CD4-positive, alpha-beta T cell treated with Interleukin-10 for 1 hour (primary cell): Measurements from ENCODE around the gene TMEM120B.
A peak's percentile ranks its signal among the peaks of the same experiment; 100 is the strongest.
"Not testable (repeated sequence)": the region's sequence is repeated elsewhere in the genome, so short reads cannot be mapped to it uniquely, and the experiment has no call there.

ENCODE experiments used
- DNase-seq: peaks from one replicate; pipeline ENCODE4 v3.0.0-alpha.2; 2020

The TMEM120B gene

DNA sequence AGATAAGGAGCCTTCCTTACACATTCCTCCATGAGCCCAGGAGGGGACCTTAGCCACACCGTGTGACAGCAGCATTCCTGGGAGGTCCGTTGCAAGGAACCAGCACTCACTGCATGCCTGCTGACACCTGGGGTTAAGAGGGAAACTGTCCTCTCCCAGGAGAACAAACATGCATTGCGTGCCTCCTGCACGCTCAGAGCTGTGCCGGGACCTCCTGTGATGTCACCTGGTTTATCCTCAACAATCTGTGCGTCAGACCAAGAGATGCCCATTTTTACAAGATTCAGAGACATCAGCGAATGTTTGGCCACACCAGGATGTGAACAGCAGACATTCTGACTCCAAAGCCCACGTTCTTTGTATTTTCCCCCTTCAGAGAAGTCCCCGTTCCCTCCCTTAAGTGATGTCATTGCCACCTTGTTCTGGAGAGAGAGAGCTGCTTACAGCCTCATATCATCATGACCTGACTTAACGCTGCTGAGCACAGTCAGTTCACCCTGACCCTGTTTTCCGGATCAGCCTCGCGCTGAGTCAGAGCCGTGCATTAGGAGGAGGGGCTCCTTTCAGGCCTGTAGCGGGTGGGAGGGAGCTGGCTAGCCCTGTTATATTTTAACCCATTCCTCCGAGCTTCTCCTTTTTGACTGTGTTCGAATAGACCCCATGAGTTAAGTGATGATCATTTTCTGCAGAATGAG, 36.2 kb downstream of the TMEM120B start:
- DNase-seq: no peak

- no peak for DNase-seq
These were observed 36.7 kb downstream of the TMEM120B start for GRCh38 chr12:121749267-121749666.

DNA sequence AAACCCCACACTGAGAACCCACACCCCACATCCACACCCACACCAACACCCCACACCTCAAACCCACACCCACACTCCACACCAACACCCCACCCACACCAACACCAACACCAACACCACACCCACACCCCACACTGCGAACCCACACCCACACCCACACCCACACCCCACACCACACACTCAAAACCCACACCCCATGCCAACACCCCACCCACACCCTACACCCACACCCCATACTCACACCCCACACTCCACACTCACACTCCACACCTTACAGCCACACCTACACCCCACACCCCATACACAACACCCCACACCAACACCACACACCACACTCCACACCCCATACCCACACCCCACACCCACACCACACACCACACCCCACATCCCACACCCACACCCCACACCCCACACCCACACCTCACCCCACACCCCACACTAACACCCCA, 38.0 kb downstream of the TMEM120B start:
- DNase-seq: peak; percentile 51

- peak; percentile 47 for DNase-seq
These were observed 38.5 kb downstream of the TMEM120B start for GRCh38 chr12:121751034-121751433.

- no peak for DNase-seq
These were observed 39.3 kb downstream of the TMEM120B start for GRCh38 chr12:121751749-121752351.

DNA sequence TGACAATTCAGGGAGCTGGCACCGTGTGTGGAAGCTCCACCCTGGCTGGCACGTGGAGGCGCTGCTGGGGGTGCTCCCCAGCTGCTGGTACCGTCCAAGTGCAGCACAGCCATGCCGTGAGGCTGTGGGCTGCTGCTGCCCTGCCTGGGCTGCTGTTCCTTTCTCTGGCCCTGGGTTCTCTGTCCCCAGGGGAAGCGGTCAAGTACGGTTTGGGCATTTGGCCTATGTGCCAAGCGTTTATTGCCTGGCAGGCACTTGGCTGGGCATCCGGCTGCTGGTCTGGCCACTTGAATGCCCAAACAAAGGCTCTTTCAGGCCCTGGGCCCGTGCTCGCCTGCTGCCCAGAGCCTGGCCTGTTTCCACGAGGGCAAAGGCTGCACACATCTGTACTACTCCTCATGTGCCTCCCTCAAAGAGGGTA, 41.3 kb downstream of the TMEM120B start:
- no peak for DNase-seq

DNA sequence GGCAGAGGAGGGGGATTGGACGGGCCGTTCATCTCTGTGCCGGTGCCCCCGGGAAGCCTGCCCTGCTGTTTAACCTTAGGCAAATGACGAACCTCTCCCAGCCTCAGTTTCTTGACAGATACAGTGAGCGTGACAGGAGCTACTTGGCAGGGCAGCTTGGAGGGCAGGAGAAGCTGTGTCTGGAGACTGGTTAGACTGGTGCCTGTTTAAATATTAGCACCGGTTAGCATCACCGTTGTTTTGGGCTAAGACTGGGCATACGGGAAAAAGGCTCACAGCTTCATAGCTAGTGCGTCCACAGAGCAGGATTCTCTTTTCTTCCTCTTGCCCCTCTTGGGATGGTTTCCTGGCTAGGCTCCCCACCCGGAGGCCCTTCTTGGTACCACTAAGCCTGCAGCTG, 42.3 kb downstream of the TMEM120B start:
- no peak for DNase-seq

DNA sequence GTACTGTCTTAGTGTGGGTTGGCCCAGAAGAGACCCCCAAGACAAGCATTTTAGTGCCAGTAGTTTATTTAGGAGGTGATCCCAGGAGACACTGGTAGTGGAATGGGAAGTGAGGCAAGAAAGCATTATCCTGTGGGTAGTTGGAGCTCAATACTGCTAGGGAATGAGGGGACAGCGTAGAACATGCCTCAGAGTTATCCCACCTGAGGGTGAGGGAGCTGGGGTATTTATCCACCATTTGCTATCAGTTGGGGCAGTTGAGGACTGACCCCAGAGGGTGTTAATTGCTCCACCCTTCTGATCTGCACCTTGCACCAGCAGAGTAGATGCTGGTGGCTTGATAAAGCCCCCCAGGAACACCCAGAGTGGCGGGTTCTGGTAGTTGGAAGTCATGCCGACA, 43.0 kb downstream of the TMEM120B start:
- no peak for DNase-seq

GRCh38 chr12:121758536-121758935, 46.0 kb downstream of the TMEM120B start:
- DNase-seq: not testable (repeated sequence)

DNA sequence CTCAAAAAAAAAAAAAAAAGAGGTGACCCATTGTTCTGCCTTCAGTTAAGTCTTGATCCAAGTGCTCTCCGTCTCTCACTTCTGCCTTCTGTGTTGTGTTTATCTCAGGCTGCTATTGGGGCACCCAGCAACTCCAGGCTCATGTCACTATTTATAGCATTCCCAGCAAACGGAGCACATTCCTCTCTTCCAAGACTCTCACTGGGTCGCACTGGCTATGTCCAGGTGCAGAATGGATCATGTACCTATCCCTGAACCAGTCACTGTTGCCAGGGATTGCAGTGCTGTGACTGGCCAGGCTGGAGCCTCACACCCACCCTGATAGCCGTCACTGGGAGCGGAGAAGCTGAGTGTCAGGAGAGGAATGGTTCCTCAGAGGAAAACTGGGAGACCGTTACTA, 49.7 kb downstream of the TMEM120B start:
- DNase-seq: no peak

- DNase-seq: no peak
These were observed 52.3 kb downstream of the TMEM120B start for GRCh38 chr12:121764808-121765207.

DNA sequence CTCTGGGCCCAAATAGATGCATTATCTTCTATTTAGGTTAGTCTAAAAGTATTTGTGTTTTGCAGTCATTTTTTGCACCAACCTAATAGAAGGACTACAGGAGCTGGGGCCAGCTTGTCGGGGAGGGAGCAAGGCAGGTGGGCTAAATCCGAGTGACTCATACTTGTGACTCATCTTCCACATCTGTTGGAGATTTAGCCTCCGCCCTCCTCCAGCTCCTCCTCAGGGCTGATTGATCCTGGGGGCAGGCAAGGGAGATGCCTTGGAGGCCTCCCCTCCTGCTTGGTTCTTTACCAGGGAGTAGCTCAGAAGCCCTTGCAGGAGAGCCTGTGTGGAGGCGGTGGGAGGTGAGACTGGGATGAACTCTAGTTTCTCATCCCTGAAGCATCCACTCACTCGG, 53.0 kb downstream of the TMEM120B start:
- DNase-seq: no peak

- no peak for DNase-seq
These were observed 53.9 kb downstream of the TMEM120B start for GRCh38 chr12:121766290-121767039.

GRCh38 chr12:121767525-121768016, 55.0 kb downstream of the TMEM120B start:
- no peak for DNase-seq

DNA sequence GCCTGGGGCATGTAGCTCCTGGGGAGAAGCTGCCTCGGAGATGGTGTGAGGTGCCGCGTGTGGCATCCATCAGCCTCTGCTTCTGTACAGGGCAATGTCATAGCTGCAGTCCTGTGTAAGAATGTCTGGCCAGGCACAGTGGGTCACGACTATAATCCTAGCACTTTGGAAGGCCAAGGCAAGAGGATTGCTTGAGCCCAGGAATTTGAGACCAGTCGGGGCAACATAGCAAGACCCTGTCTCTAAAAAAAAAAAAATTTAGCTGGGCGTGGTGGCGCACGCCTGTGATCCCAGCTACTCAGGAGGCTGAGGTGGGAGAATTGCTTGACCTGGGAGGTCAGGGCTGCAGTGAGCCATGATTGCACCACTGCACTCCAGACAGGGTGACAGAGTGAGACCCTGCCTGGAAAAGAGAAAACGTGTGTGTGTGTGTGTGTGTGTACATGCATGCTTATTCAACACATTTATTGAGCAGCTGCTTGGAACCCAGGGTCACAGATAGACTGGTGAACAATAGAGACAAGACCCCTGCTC, 56.8 kb downstream of the TMEM120B start:
- no peak for DNase-seq

GRCh38 chr12:121769831-121770301, 57.3 kb downstream of the TMEM120B start:
- no peak for DNase-seq

DNA sequence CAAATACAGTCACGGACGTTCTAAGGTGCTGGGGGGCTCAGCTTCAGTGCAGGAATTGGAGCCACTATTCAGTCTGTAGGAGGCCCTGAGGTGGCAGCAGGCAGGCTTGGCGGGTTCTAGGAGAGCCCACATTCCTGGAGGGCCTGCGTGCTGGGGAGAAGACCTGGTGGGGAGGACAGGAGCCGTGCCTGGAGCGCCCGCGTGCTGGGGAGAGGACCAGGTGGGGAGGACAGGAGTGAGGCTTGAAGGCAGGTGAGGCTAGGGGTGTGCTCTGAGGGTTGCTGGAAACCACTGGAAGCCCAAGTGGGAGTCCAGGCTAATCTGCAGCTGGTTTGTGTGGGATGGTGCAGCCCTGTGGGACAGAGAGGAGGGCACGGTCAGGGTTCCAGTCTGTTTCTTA, 57.8 kb downstream of the TMEM120B start:
- DNase-seq: no peak

DNA sequence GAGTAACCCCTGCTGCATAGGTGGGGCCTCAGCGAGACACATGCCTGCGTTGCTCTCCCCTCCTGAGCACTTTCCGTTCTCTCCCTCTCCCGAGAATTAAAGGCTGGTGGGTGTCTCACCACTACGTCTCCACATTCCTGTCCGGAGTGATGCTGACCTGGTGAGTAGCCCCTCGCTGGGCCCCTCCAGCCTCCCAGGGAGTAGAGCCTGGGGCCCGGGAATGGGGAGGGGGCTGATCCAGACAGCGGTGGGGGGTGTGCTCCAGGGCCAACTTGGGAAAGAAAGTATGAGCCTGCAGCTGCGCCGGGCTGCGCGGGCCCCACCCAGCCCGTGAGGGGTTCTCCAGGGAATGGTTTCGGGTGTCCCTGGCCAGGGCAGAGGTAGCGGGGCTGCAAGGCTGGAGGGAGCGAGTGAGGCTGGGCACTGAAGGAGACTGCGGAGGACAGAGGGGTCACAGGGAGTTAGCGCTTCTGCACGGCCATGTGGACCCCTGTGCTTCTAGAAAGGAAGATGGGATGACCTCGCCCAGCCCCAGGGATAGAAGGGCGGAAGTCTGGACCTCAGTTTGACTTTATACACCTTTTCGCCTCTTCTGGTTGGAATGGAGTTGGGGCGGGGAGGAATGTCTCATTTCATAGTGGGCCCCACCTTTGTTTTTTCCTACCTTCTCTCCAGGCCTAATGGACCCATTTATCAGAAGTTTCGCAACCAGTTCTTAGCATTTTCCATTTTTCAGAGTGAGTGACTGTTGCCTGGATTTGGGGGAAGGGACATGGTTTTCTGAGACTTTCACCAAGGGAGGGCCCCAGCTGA, 58.5 kb downstream of the TMEM120B start:
- DNase-seq: no peak

DNA sequence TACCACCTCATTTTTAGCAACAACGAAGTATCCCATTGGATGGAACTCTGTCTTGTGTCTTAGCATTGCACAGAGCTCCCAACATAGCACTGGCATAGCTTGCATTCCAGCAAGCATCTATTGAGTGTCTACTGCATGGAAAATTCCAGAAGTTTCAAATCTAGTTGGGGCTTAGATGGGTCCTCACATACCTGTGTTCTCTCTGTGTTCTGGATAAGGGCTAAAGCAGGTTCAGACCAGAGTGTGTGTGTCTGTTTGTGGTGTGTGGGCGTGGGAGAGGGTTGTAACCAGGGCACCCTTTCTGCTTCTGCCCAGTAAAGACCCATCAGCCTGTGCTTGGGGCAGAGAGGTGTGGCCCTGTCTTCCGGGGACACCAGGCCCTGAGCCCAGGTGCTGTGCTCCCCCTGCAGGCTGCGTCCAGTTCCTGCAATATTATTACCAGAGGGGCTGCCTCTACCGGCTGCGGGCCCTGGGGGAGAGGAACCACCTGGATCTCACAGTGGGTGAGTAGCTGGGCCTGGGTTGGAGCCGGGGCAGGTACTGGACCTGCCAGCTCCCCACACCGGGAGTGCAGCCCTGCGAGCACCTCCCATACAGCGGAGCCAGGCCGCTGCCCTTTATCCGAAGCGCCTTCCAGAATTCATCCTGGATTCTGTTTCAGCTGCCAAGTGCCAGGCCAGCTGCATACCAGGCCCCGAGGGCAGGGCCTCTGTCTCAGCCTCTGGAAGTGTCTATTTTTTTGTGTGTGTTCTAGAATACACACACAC, 60.6 kb downstream of the TMEM120B start:
- DNase-seq: peak; percentile 84

DNA sequence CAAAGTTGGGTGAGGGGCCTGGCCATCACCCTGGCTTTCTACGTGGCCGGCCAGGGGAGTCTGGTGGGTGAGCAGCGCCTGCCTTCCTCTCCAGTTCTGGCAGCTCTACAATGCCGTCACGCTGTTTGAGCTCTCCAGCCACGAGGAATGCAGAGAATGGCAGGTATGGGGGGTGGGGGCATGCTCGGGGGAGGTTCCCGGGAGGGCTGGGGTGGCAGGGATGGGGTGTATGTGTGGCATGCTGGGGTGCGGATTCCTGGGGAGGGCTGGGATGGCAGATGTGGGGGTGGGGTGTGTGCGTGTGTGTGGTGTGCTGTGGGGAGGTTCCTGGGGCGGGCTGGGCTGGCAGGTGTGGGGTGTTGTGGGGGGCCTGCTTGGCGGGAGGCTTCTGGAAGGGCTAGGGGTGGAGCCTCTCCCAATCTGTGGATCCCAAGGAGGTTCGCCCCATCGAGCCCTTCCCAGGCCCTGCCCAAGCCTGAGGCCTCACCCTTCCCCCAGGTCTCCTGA, 62.5 kb downstream of the TMEM120B start:
- DNase-seq: no peak

GRCh38 chr12:121775501-121775900, 62.9 kb downstream of the TMEM120B start:
- no peak for DNase-seq
